HG03066 (cell line): ENCODE results near the gene DNAH7.

Source experiments
- ATAC-seq: cut with Tn5 transposase; IDR thresholded peaks from one replicate; pipeline ENCODE4 v1.9.1; 2021; ENCODE audit warnings: low read depth; ENCODE audit not compliant: unreplicated experiment

Gene DNAH7

DNA sequence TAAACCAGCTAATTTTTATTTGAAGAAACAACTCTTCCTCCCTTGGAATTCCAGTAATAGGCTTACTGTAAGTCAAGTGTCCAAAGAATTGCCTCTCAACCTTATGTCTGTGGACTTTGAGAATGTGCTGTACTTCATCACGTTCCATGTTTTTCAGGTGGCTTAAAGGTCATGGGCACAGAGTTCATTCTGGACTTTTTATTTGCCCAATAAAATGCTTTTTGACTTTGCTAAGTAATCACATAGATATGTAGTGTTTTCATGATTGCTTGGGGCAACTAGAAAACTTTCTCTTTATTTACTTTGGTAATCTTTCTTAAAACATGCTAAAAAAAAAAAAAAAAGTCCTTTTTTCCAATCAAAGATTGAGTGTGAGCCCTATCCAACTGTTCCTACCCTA, 10.4 kb upstream of the DNAH7 start:
- no peak for ATAC-seq

DNA sequence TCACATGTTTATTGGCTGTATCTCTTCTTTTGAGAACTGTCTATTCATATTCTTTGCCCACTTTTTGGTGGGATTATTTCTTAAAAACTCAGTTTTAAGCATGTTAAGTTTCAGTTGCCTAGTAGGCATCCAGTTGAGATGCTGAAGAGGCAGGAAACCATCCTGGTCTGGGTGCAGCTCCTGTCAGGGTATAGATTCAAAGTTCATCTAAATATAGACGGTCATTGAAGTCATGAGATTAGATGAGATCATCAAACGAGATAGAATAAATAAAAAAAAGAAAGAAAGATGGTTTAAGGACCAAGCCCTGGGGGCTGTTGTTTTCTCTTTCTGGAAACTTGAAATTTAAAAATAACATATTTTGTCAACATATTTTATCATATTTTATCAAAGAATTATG, 9.2 kb upstream of the DNAH7 start:
- no peak for ATAC-seq

DNA sequence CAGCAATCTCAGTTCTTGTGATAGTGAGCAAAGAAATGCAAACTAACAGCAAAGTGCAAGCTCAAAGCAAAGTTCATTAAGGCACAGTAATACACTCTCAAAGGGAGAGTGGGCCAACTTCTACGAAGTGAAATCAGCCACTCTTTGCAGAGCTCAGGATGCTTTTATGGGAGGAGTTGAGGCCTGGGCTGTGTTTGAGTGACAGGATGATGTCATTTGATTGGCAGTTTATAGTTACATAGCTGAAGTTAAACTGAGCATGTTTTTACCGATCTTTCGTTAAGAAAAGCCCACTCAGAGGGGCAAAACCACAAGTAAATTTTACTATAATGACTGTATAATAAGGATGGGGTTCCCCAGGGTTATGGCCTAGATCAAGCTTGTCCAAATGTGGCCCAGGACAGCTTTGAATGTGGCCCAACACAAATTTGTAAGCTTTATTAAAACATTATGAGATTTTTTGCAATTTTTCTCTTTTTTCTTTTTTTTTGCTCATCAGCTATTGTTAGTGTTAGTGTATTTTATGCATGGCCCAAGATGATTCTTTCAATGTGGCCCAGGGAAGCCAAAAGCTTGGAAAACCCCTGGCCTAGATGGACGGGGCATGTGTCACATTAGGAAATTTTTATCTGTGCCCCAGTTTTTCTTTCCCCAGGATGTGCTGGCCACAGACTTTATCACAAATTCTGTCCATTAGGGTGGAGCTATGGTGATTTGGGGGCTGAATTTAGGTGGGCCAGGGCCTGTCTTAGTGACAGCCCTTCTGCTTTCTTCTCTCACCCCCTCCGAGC, 8.3 kb upstream of the DNAH7 start:
- ATAC-seq = no peak

DNA sequence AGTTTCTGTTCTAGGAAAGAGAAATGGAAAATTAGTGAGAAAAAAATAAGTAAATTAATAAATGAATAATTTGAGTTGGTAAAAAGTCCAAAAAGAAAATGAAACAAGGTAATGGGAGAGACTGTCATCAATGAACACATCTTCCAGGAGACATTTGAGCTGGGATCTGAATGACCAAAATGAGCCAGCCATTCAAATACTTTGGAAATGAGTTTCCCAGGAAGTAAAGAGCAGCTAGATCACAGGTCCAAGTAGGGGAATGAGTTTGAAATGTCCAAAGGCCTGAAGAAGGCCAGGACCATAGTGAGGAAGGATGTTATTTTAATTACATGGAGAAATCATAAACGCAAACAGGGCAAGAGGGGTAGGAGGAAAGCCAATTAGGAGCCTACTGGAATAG, 6.6 kb upstream of the DNAH7 start:
- no peak for ATAC-seq

DNA sequence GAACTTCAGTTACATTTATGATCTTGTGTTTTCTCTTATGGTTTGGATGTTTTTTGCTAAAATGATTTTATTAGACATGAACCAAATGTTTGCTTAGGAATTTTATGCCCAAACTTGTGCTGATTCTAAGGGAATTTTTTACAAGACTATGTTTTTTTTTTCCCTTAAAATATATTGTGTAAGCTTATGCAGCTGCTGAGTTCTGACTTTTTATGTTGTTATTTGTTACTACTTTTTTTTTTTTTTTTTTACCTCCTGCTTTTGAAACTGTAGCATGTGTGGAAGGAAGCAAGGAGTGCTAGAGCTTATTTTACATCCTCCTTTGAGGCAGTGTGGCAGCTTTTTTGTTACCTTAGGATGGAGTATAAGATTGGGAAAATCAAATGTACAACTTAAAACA, 6.0 kb upstream of the DNAH7 start:
- no peak for ATAC-seq

DNA sequence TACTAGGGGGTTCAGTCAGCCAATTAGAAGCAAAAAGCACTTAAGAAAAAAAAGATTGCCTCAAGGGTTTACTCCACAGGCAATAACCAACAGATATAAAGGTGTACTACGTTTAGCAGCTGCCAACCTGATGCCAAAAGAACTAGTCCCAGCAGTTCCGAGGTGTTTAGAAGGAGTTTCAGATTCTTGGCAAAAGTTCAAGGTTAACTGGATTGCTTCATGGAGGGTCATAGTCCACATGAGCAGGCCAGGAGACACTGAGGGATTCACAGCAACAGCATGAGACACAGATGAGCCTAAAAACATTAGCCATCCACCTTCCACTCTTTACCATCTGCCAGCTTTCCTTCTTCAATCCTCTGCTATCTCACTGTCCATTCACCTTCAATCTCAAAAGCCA, 4.9 kb upstream of the DNAH7 start:
- no peak for ATAC-seq

DNA sequence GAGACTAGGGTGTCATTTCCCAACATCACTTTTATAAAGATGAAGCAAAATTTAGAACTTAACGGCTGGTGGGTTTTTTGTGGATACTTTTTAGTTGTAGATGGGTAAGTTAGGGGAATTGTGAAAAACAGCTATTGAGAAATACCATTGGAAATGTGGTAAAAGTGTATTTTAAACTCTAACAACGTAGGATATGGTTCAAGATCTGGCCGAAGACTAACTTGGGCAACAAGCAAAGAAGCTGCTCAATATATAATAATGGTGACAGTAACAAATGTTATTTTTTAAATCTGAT, 1.6 kb downstream of the DNAH7 start:
- no peak for ATAC-seq

DNA sequence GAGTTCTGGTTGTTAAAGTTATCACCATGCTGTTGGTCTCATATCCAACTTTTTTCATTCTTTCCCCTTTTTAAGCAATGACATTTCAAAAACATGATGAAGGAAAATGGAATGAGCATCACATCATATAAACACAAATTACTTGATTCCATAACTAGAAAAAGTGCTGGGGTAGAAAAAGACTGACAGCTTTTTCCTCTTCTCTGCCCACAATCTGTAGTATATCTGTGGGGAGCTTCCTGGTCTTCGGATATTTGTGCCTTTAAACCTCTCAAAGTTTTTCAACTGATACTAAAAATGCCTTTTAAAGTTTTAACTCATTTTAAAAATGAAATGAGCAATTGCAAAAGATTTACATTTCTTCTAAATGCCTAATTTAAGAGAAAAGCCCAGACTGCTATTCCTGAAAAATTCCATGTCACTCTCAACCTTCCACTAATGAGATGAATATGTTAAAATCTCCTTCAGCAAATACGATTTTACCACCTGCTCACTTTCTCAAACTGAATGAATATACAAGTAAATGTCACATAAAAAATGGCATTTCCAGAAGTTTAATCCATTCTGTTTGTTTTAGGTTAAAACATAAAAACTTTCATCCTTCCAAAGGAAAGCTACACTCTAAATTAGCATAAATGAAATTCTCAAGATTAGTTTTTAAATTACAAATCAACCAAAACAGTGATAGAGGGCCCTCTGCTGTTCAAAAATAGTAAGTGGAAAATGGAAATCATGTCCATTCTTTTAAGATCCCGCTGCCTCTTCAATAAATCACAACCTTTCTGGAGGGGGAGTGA, 2.1 kb downstream of the DNAH7 start:
- no peak for ATAC-seq

DNA sequence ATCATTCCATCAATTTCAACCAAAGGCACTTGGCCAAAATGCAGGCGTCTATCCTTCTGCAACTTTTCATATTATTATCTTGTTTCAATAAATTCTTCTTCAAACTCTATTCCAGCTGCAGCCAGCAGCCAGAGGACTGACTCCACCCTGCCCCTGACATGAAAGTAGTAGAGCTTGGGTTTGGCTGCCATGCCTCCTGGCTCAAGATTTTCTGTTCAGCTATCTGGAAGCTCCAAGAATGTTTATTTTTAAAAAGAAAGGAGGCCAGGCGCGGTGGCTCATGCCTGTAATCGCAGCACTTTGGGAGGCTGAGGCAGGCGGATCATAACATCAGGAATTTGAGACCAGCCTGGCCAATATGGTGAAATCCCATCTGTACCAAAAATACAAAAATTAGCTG, 4.9 kb downstream of the DNAH7 start:
- ATAC-seq = no peak

DNA sequence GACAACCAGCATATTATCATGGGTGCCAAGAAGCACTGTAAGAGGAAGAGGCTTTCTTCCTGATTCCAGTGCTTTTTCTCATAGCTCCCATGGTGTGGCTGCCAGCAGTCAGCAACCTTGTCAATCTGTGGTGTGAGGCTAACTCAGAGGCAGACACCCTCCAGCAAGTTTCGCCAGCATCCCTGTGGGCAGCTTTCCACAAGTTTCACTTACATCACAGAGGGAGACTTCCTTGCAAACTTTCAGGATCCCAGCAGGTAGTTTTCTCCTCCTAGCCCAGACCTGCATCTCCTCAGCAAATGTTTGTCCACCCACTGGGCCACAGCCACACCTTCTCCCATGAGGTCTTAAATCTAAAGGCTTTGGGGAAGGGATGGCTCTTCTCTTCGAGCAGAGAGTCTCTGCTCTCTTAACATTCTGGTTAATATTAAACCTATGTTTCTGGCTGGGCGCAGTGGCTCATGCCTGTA, 9.1 kb downstream of the DNAH7 start:
- no peak for ATAC-seq

DNA sequence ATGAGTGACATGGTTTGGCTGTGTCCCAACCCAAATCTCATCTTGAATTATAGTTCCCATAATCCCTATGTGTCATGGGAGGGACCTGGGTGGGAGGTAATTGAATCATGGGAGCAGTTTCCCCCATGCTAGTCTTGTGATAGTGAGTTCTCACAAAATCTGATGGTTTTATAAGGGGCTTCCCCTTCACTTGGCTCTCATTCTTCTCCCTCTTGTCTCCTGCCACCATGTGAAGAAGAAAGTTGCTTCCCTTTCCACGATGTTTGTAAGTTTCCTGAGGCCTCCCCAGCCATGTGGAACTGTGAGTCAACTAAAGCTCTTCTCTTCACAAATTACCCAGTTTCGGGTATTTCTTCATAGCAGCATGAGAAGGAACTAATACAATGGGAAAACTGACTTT, 14.0 kb downstream of the DNAH7 start:
- no peak for ATAC-seq

DNA sequence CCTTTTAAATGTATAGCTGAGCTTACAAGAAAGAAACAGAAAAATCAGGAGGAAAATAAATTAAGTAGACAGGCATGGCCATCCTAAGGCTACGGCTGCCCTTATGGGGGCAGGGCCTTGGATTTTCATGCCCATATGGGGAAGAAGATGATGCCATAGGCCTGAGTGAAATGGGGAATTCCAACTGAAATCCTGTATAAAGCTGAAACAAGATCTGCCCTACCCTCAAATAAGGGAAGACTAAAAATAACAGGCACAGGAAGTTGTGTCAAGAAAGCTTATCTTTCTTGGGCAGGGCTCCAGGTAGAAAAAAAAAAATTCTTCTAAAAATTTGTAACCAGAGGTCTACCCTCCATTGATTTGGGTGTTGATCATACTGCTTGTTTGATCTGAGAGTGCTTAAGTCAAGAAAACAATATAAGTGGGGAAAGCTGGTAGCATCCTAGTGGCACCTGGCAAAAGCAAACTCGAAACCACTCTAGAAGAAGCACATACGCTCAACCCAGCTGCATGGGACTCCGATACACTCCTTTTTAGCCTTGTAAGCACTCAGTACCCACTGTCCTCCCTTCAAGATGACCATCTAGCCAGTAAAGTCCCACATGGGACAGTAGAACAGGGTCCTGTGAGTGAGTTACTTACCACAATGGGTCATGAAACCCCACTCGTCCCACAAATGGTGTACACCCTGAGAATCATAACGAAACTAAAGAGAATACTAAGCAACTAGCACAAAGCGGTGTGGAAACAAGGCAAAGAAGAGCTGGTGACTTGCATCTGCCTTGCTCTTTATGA, 22.3 kb downstream of the DNAH7 start:
- ATAC-seq = no peak

DNA sequence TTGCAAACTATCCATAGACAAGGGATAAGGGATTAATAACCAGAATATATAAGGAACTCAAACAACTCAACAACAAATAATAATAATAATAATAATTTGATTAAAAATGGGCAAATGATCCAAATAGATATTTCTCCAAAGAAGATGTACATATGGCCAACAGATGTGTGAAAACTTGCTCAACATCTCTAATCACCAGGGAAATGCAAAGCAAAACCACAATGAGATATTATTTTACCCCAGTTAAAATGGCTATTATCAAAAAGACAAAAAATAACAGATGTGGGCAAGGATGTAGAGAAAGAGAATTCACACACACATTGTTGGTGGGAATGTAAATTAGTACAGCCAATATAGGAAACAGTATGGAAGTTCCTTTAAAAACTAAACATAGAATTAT, 26.9 kb downstream of the DNAH7 start:
- no peak for ATAC-seq

DNA sequence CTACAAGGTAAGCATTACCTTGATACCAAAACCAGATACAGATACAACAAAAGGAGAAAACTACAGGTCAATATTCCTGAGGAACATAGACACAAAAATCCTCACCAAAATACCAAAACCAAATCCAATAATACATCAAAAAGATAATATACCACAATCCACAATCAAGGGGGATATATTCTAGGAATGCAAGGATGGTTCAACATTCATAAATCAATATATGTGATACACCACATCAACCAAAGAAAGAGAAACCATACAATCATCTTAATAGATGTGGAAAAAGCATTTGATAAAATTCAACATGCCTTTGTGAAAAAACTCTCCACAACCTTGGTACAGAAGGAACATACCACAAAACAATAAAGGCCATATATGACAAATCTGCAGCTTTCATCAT, 28.4 kb downstream of the DNAH7 start:
- no peak for ATAC-seq

DNA sequence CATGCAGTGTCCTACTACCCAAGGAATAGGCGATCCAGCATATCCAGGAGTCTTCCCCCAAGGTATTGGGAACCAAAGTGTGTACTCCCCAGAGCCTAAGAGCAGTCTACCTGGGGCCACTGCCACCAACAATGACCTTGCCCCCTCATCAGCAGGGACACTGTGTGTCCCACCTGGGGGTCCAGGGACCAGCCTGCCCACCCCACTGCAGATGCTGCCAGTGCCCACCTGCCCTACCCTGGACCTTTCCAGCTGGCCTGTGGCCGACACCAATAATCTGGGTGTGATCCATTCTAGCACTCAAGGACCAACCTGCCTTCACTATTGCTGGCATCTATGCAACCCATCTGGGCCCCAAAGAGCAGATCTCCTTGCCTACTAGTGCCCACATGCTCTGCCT, 32.2 kb downstream of the DNAH7 start:
- no peak for ATAC-seq

DNA sequence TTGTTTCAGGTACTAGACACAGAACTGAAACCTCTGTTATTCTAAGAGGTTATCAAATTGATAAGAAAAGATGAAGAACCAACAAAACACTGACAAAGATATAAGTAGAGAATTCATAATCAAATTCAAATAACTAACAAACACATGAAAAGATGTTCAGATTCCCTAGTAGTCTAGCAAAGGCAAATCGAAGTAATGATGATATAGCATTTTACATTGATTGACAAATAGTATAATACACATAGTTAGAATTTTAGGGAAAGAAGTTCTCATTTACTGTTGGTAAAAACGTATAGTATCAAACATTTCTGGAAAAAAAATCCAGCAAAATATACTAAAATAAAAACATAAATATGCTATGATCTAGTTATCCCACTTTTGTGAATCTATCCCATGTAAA, 50.6 kb downstream of the DNAH7 start:
- ATAC-seq = no peak

DNA sequence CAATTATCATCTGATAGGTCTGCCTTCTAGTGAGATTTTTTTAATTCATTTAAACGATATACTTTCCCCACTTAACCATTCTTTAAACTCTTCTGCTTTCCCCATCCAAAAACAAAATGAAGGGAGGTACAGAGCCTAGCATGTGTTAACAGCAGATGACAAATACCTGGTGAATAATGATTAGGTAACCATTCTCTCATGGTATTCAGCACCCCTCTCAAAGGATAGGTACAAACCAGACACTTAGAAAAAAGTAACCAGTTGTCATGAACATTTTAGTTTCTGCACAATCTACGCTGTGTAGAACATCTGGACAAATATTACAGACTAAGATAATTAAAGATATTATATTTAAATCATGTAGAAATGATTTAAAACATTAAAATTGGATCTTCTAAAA, 56.3 kb downstream of the DNAH7 start:
- no peak for ATAC-seq

DNA sequence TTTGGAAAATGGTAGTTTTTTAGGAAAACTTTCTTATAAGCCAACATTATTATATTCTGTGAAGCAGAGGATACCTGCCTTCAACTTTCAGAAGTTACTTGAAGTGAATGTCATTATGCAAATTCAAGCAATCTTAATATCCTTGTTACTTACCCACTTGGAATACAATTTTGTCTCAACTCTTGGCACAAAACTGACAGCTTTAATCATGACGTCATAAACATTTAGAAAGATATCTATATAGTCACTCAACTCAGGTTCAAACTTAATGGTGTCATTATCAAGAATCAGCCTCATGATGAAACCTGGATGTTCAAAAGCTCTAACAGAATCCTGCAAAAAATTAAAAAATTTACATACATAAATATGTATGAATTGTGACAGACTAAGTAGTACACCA, 68.1 kb downstream of the DNAH7 start:
- ATAC-seq = no peak

DNA sequence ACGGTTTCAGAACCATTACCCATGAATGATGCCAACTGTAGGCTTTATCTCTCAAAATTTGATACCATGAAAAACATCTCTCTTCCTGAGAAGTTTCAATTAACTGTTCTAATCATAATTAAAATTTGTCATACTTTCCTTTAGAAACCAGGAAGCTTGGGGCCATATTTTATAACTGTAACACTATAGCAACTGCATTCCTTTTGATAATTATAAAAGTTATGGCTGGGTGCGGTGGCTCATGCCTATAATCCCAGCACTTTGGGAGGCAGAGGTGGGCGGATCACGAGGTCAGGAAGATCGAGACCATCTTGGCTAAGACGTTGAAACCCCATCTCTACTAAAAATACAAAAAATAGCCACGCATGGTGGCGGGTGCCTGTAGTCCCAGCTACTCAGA, 70.6 kb downstream of the DNAH7 start:
- no peak for ATAC-seq

DNA sequence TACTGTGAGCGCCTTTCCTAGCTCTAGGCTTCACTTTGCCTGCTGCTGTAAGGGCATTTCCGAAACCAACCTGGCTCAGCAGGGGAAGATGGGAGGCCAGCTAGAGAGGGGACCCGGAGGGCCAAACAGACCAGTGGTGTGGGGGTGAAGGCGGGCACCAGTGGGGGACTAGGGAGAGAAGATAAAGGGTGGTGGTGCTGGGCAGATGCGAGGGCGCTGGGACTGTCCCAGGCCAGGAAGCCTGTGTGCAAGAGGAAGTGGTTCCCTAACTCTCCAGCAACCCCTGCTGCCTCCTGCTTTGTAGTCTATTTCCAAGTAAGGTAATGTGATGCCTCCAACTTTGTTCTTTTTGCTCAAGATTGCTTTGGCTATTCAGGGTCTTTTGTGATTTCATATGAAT, 73.1 kb downstream of the DNAH7 start:
- ATAC-seq = no peak

DNA sequence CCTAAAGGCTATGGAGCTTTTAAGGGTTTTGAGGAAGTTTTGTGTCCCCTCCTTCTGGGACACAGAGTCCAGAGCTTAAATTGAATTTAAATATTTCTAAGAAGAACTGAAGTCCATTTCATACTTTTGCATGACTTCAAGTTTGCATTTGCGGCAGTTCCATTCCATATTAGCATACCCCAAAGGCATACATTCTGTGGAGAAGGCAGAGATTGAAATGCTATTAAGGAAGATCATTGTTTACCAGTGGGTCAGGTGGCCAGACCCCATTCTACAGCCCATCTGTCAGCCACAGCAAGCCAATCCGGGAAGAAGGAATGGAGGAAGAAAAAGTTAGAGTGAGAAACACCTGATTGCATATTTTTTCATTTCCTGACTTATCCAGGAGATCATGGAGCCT, 75.0 kb downstream of the DNAH7 start:
- ATAC-seq = no peak

DNA sequence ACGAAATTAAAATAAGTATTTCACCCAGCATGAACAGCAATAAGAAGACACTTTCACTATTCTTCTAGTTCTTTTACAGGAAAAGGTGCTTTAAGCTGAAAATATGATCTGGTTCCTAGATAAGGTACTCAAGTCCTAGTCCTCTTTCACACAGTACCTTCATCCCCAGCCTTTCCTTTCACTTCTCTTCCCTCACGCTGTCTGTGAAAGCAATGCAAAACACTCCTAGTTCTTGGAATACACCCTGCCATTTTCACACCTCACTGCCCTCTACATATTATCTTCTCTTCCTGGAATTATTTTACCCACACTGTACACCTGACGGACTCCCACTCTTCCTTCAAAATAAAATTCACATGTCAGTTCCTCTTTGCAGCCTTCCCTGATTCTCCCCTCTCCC, 82.9 kb downstream of the DNAH7 start:
- no peak for ATAC-seq
